Keratinocyte (primary cell): ENCODE data around the gene SYTL2. TPM values are rescaled to one million over a fixed set of nuclear protein-coding genes. Genes with fewer than 3 reads are reported as not detected.

Source experiments
- DNase-seq: peaks from one replicate; pipeline ENCODE4 v3.0.0-alpha.2; 2011; ENCODE audit warnings: low read depth, missing footprints, low spot score
- FAIRE-seq: peaks from 2 replicates; lab custom pipeline; 2011; peaks lifted over from hg19 to GRCh38; lab: Jason Lieb, UNC
- H2AFZ ChIP-seq: 2 replicates; pipeline ENCODE4 v1.6.0; 2012; ENCODE audit warnings: low read length, control low read depth, inconsistent platforms; ENCODE audit not compliant: control insufficient read depth
- H3K27ac ChIP-seq: 2 replicates; pipeline ENCODE4 v1.5.1; 2011; ENCODE audit warnings: low read length; ENCODE audit not compliant: control insufficient read depth, insufficient read depth
- H3K27me3 ChIP-seq: 3 replicates; pipeline ENCODE4 v1.6.0; 2011; ENCODE audit warnings: low read length; ENCODE audit not compliant: control insufficient read depth, insufficient read depth; ENCODE audit errors: extremely low read depth
- H3K36me3 ChIP-seq, 2 experiments: 2 replicates in 1 of 2; 3 replicates in 1 of 2; pipeline ENCODE4 v1.5.1; 2011; ENCODE audit warnings: low read length in 2 of 2, mild to moderate bottlenecking in 1 of 2; ENCODE audit not compliant: control insufficient read depth in 2 of 2, insufficient read depth in 2 of 2; ENCODE audit errors: extremely low read depth in 1 of 2
- H3K4me1 ChIP-seq: 3 replicates; pipeline ENCODE4 v1.5.1; 2011; ENCODE audit warnings: low read length; ENCODE audit not compliant: control insufficient read depth, insufficient read depth; ENCODE audit errors: extremely low read depth
- H3K4me2 ChIP-seq: 3 replicates; pipeline ENCODE4 v1.6.0; 2011; ENCODE audit warnings: low read depth, low read length; ENCODE audit not compliant: control insufficient read depth, insufficient read depth; ENCODE audit errors: extremely low read depth
- H3K4me3 ChIP-seq, 3 experiments: fragments of 200-600 bp in 1 of 3; sonication (generic) in 1 of 3; 2 replicates in 2 of 3; 3 replicates in 1 of 3; pipeline ENCODE4 v1.5.1; 2011 to 2016; ENCODE audit warnings: low read length in 3 of 3, mild to moderate bottlenecking in 3 of 3, control low read depth in 2 of 3, inconsistent platforms in 1 of 3, low read depth in 1 of 3, mixed read lengths in 1 of 3, mixed run types in 1 of 3, moderate library complexity in 1 of 3; ENCODE audit not compliant: control insufficient read depth in 2 of 3, insufficient read depth in 2 of 3; ENCODE audit errors: extremely low read depth in 1 of 3
- H3K79me2 ChIP-seq: 2 replicates; pipeline ENCODE4 v1.6.0; 2012; ENCODE audit warnings: low read length; ENCODE audit not compliant: control insufficient read depth, insufficient read depth
- H3K9ac ChIP-seq: 3 replicates; pipeline ENCODE4 v1.6.0; 2011; ENCODE audit warnings: low read length; ENCODE audit not compliant: control insufficient read depth, insufficient read depth; ENCODE audit errors: extremely low read depth
- H3K9me1 ChIP-seq: 3 replicates; pipeline ENCODE4 v1.6.0; 2011; ENCODE audit warnings: low read length; ENCODE audit not compliant: control insufficient read depth, insufficient read depth; ENCODE audit errors: extremely low read depth
- H3K9me3 ChIP-seq: 2 replicates; pipeline ENCODE4 v1.5.1; 2012; ENCODE audit warnings: low read depth, low read length; ENCODE audit not compliant: control insufficient read depth
- H4K20me1 ChIP-seq: 3 replicates; pipeline ENCODE4 v1.6.0; 2011; ENCODE audit warnings: low read length; ENCODE audit not compliant: control insufficient read depth, insufficient read depth; ENCODE audit errors: extremely low read depth
- EZH2 ChIP-seq: IDR thresholded peaks from one replicate; pipeline ENCODE4 v1.6.1; 2012; ENCODE audit warnings: inconsistent platforms, mild to moderate bottlenecking, low read length, moderate library complexity
- dilution Hi-C: fragments of 300-500 bp; cut with MboI; formaldehyde crosslinking; loops from one replicate; pipeline ENCODE4 v1.7.0; 2020; ENCODE audit warnings: low sequenced_read_pairs; ENCODE audit not compliant: extremely low pct_ligation_motif_present
- polyA plus RNA-seq, 5 experiments: library from polyadenylated mRNA; depleted of rRNA in 3 of 5; stranded (reverse) in 3 of 5; stranded (forward) in 1 of 5; unstranded in 1 of 5; fragments of >200 nt; gene quantifications; 1 replicate in 1 of 5; 2 replicates in 3 of 5; 3 replicates in 1 of 5; pipeline versions ENCODE4 v1.2.1 to v1.2.3, GENCODE V29; 2011 to 2012; ENCODE audit warnings: missing spikeins in 2 of 5, low read depth in 1 of 5, low replicate concordance in 1 of 5
- TF ChIP-seq, protein P1 (sequence below), 3 experiments: IDR thresholded peaks in 1 of 3; conservative IDR thresholded peaks in 1 of 3; optimal IDR thresholded peaks in 1 of 3; 2 replicates in 2 of 3; 3 replicates in 1 of 3; pipeline versions ENCODE3 to v1.5.1; 2011; ENCODE audit warnings: low read length in 3 of 3, mild to moderate bottlenecking in 3 of 3, moderate library complexity in 2 of 3, control low read depth in 1 of 3, inconsistent platforms in 1 of 3; ENCODE audit not compliant: insufficient read depth in 2 of 3; ENCODE audit errors: extremely low read depth in 1 of 3

The SYTL2 gene
- polyA plus RNA-seq, 1 donor (not counting 4 experiments of a cell fraction or from before 2014, with no cell fraction given), result 3.1 TPM

DNA sequence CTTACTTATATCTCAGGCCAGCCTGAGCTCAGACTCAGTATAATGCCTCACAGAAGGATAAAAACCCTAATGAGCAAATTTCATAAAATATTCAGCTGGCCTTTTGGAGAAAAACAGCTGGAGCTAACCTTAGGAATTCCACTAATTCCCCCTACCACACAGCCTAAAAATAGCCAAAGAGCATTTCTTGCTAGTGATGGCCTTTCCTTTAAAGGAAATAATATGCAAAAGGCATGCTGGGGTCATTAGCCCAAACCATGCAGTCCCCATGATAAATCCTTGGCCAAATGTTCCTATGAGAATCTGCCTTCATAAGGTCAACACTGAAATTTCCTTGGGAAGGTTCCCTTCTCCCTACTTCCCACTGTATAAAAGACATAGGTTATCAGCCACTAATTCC, 38.2 kb downstream of the SYTL2 start:
- H3K4me1 ChIP-seq, result peaks cover 8% of the 10 kb centered on the region
- no peak overlapping the region for H3K27ac ChIP-seq
- no peaks in the 10 kb centered on the region for H3K36me3 ChIP-seq
- FAIRE-seq, result no peak
- no peak overlapping the region for H3K9ac ChIP-seq
- H2AFZ ChIP-seq, result no peak overlapping the region
- H3K27me3 ChIP-seq, result no peaks in the 10 kb centered on the region
- dilution Hi-C loops, result no loop called here
- no peak for DNase-seq
- H3K4me2 ChIP-seq, result no peak overlapping the region
- H3K9me3 ChIP-seq, result no peaks in the 10 kb centered on the region
- no peaks in the 10 kb centered on the region for H3K9me1 ChIP-seq
- H3K79me2 ChIP-seq, result no peaks in the 10 kb centered on the region
- H3K4me3 ChIP-seq, result no peak overlapping the region
- H4K20me1 ChIP-seq, result no peaks in the 10 kb centered on the region
- no peak for TF ChIP-seq EZH2
- TF ChIP-seq, protein P1, sequence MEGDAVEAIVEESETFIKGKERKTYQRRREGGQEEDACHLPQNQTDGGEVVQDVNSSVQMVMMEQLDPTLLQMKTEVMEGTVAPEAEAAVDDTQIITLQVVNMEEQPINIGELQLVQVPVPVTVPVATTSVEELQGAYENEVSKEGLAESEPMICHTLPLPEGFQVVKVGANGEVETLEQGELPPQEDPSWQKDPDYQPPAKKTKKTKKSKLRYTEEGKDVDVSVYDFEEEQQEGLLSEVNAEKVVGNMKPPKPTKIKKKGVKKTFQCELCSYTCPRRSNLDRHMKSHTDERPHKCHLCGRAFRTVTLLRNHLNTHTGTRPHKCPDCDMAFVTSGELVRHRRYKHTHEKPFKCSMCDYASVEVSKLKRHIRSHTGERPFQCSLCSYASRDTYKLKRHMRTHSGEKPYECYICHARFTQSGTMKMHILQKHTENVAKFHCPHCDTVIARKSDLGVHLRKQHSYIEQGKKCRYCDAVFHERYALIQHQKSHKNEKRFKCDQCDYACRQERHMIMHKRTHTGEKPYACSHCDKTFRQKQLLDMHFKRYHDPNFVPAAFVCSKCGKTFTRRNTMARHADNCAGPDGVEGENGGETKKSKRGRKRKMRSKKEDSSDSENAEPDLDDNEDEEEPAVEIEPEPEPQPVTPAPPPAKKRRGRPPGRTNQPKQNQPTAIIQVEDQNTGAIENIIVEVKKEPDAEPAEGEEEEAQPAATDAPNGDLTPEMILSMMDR (optimal IDR thresholded peaks at IDR 0.05 in 1 of 3, IDR thresholded peaks at IDR 0.05 in 1 of 3, conservative IDR thresholded peaks at IDR 0.05 in 1 of 3; ENCODE audit: extremely low read depth in 1 of 3, insufficient read depth in 2 of 3, low read length in 3 of 3), result no peak

GRCh38 chr11:85771568-85771967, 39.4 kb downstream of the SYTL2 start:
- H3K4me2 ChIP-seq, result no peak overlapping the region
- dilution Hi-C loops, result no loop called here
- no peak overlapping the region for H3K27ac ChIP-seq

More at GRCh38 chr11:85771568-85771967, 39.4 kb downstream of the SYTL2 start:
- Histone ChIP-seq H3K4me1 (no peaks in the 10 kb centered on the region), H3K36me3 (no peaks in the 10 kb centered on the region), H2AFZ (no peak overlapping the region), H3K9me3 (no peaks in the 10 kb centered on the region), H3K4me3 (no peak overlapping the region), H3K27me3 (no peaks in the 10 kb centered on the region), H4K20me1 (no peaks in the 10 kb centered on the region), H3K79me2 (no peaks in the 10 kb centered on the region), H3K9ac (no peak overlapping the region), H3K9me1 (no peaks in the 10 kb centered on the region)
- no peak for FAIRE-seq
- TF ChIP-seq, protein P1 (optimal IDR thresholded peaks at IDR 0.05 in 1 of 3, IDR thresholded peaks at IDR 0.05 in 1 of 3, conservative IDR thresholded peaks at IDR 0.05 in 1 of 3; ENCODE audit: extremely low read depth in 1 of 3, insufficient read depth in 2 of 3, low read length in 3 of 3), result no peak
- TF ChIP-seq EZH2, result no peak
- no peak for DNase-seq
